HCT116 (cell line): Measurements from ENCODE around the gene BRI3BP. TPM values are rescaled to one million over a fixed set of nuclear protein-coding genes. Genes with fewer than 3 reads are reported as not detected.

Source experiments
- ATAC-seq: fragments of 200-7000 bp; cut with Tn5 transposase; 2 replicates; pipeline ENCODE4 v1.9.1; 2020; ENCODE audit warnings: mild to moderate bottlenecking, moderate library complexity
- BruUV-seq: library from RNA; stranded (reverse); fragments of 400-500 nt; replicated peaks from 2 replicates; lab custom pipeline; 2021; lab: Mats Ljungman, UMichigan
- CTCF ChIA-PET: fragments of 300-600 bp; sonication (Branson Sonifier 250); formaldehyde crosslinking; loops from one replicate; lab custom pipeline; 2021; ENCODE audit warnings: antibody characterized with exemption; lab: Charles Lee
- POLR2A ChIA-PET: fragments of 300-600, 350-600 bp; sonication (Branson Sonifier 250); formaldehyde crosslinking; loops from one replicate; lab custom pipeline; 2021; ENCODE audit warnings: antibody characterized with exemption; lab: Charles Lee
- RAD21 ChIA-PET, 2 experiments: fragments of 300-600 bp; sonication (Branson Sonifier 250); formaldehyde crosslinking; loops; one replicate each; lab custom pipeline; 2023; ENCODE audit warnings: low total read pairs in 2 of 2; ENCODE audit not compliant: uncharacterized antibody in 2 of 2, unreplicated experiment in 2 of 2, low non-redundant PET in 1 of 2; lab: Charles Lee
- DNase-seq: peaks from one replicate; pipeline ENCODE4 v3.0.0-alpha.2; 2010; ENCODE audit warnings: low read depth, low spot score
- H2AFZ ChIP-seq: fragments of 200-600 bp; shearing (Covaris generic), sonication (generic); 2 replicates; pipeline ENCODE4 v1.6.1; 2017; ENCODE audit warnings: low read depth, mixed run types, mixed read lengths, antibody characterized with exemption, low read length; ENCODE audit not compliant: poor library complexity, severe bottlenecking
- H3K27ac ChIP-seq: 2 replicates; pipeline ENCODE4 v1.5.1; 2012; ENCODE audit warnings: low read depth, low read length
- H3K27me3 ChIP-seq: fragments of 200-600 bp; sonication (generic); 2 replicates; pipeline ENCODE4 v1.6.1; 2016; ENCODE audit warnings: mixed run types, low read length, mixed read lengths; ENCODE audit not compliant: insufficient read depth
- H3K36me3 ChIP-seq, 2 experiments: fragments of 200-500 bp in 1 of 2; fragments of 200-600 bp in 1 of 2; sonication (Bioruptor generic) in 1 of 2; sonication (generic) in 1 of 2; 2 replicates each; pipeline versions ENCODE4 v1.5.1 to v1.6.1; 2014 to 2016; ENCODE audit warnings: low read length in 2 of 2, inconsistent platforms in 1 of 2, mixed read lengths in 1 of 2, mixed run types in 1 of 2; ENCODE audit not compliant: insufficient read depth in 2 of 2, control insufficient read depth in 1 of 2
- H3K4me1 ChIP-seq, 2 experiments: fragments of 200-600 bp in 1 of 2; sonication (generic) in 1 of 2; 2 replicates each; pipeline versions ENCODE4 v1.5.1 to v1.6.1; 2012 to 2017; ENCODE audit warnings: low read length in 2 of 2, inconsistent platforms in 1 of 2, mild to moderate bottlenecking in 1 of 2, mixed read lengths in 1 of 2, mixed run types in 1 of 2, moderate library complexity in 1 of 2; ENCODE audit not compliant: insufficient read depth in 2 of 2, control insufficient read depth in 1 of 2
- H3K4me2 ChIP-seq: fragments of 200-600 bp; sonication (generic); 2 replicates; pipeline ENCODE4 v1.6.1; 2017; ENCODE audit warnings: mixed run types, low read length, mixed read lengths
- H3K4me3 ChIP-seq, 2 experiments: fragments of 200-600 bp in 1 of 2; sonication (generic) in 1 of 2; replicated peaks in 1 of 2; 2 replicates each; pipeline ENCODE4 v1.5.1; 2011 to 2016; ENCODE audit warnings: low read length in 2 of 2, control low read depth in 1 of 2, low read depth in 1 of 2, mild to moderate bottlenecking in 1 of 2, mixed read lengths in 1 of 2, mixed run types in 1 of 2
- H3K79me2 ChIP-seq: fragments of 200-600 bp; sonication (generic); 2 replicates; pipeline ENCODE4 v1.6.1; 2017; ENCODE audit warnings: mild to moderate bottlenecking, mixed run types, low read length, moderate library complexity, mixed read lengths; ENCODE audit not compliant: insufficient read depth
- H3K9ac ChIP-seq: fragments of 200-600 bp; sonication (generic); 2 replicates; pipeline ENCODE4 v1.6.1; 2016; ENCODE audit warnings: low read length, mixed read lengths
- H3K9me2 ChIP-seq: fragments of 200-600 bp; sonication (generic), shearing (Covaris generic); 2 replicates; pipeline ENCODE4 v1.6.1; 2017; ENCODE audit warnings: mixed run types, mild to moderate bottlenecking, moderate library complexity; ENCODE audit not compliant: insufficient read depth
- H3K9me3 ChIP-seq, 2 experiments: fragments of 200-500 bp in 1 of 2; fragments of 200-600 bp in 1 of 2; sonication (Bioruptor generic) in 1 of 2; sonication (generic) in 1 of 2; 2 replicates each; pipeline ENCODE4 v1.6.1; 2014 to 2017; ENCODE audit warnings: low read length in 2 of 2, mixed read lengths in 2 of 2, inconsistent platforms in 1 of 2, low read depth in 1 of 2, mild to moderate bottlenecking in 1 of 2, mixed run types in 1 of 2, moderate library complexity in 1 of 2; ENCODE audit not compliant: control insufficient read depth in 1 of 2, insufficient read depth in 1 of 2
- H4K20me1 ChIP-seq: fragments of 200-600 bp; sonication (generic), shearing (Covaris generic); 2 replicates; pipeline ENCODE4 v1.6.1; 2017; ENCODE audit warnings: mixed run types, mild to moderate bottlenecking, moderate library complexity; ENCODE audit not compliant: insufficient read depth
- CBX3 ChIP-seq: IDR thresholded peaks from 2 replicates; pipeline ENCODE4 v1.6.1; 2012; ENCODE audit warnings: low read depth
- CEBPB ChIP-seq: IDR thresholded peaks from 2 replicates; pipeline ENCODE4 v1.6.1; 2012; ENCODE audit warnings: low read depth
- FOSL1 ChIP-seq: IDR thresholded peaks from 2 replicates; pipeline ENCODE4 v1.6.1; 2012; ENCODE audit warnings: low read depth
- POLR2AphosphoS5 ChIP-seq: IDR thresholded peaks from 2 replicates; pipeline ENCODE4 v1.6.1; 2011; ENCODE audit warnings: mild to moderate bottlenecking, low read depth, low read length, moderate library complexity
- SIN3A ChIP-seq: IDR thresholded peaks from 2 replicates; pipeline ENCODE4 v1.6.1; 2012; ENCODE audit warnings: low read depth
- SP1 ChIP-seq: IDR thresholded peaks from 2 replicates; pipeline ENCODE4 v1.6.1; 2012; ENCODE audit warnings: low read depth
- YY1 ChIP-seq: IDR thresholded peaks from 2 replicates; pipeline ENCODE4 v1.6.1; 2011; ENCODE audit warnings: low read length, low read depth, moderate library complexity, mild to moderate bottlenecking; ENCODE audit not compliant: insufficient replicate concordance; ENCODE audit errors: extremely low read depth
- intact Hi-C: fragments of 100-400 bp; cut with micrococcal nuclease; formaldehyde crosslinking; loops from 2 replicates; pipeline ENCODE4 v1.10.0; 2022
- total RNA-seq: library from RNA; stranded (reverse); gene quantifications from one replicate; pipeline ENCODE4 v1.2.1, GENCODE V29; 2021; ENCODE audit not compliant: unreplicated experiment
- TF ChIP-seq, protein P1 (sequence below): IDR thresholded peaks from 2 replicates; pipeline ENCODE4 v1.6.1; 2011; ENCODE audit warnings: mild to moderate bottlenecking, low read length, moderate library complexity; ENCODE audit not compliant: insufficient replicate concordance; ENCODE audit errors: extremely low read depth
- TF ChIP-seq, protein P2 (sequence below): IDR thresholded peaks from 2 replicates; pipeline ENCODE4 v1.6.1; 2012

Gene BRI3BP
- total RNA-seq, 1 experiment from 2014 or later, result 40.1 TPM

DNA sequence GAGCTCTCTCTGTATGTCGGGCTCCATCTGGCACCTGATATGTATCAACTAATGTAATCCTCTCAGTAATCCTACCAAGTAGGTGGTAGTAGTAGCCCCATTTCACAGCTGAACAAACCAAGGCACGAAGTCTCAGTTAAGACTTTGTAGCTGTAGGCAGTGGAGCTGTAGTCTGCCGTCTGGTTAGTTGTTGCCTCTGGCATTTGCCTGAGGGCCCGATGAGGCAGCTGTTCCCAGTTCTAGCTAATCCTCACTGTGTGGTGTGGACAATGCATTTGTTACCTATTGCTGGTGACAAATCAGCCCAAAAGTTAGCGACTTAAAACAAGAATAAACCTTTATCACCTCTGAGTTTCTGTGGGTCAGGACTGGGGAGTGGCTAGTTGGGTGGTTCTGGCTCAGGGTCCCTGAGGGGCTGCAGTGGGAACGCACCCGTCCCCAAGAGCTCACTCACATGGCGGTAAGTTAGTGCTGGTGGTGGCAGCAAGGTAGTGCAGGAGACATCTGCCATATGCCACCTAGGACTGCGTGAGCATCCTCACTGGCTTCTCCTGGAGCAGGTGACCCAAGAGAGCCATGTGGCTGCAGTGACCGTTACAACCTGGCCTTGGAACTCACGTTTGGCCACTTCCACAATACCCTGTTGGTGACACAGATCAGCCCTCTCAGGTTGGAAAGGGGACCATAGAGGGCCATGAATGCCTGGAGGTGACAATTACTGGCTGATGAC lies 77.4 kb downstream of the BRI3BP start (continued):
- no peak for TF ChIP-seq SIN3A
- TF ChIP-seq, all 23 proteins: peak for 0

DNA sequence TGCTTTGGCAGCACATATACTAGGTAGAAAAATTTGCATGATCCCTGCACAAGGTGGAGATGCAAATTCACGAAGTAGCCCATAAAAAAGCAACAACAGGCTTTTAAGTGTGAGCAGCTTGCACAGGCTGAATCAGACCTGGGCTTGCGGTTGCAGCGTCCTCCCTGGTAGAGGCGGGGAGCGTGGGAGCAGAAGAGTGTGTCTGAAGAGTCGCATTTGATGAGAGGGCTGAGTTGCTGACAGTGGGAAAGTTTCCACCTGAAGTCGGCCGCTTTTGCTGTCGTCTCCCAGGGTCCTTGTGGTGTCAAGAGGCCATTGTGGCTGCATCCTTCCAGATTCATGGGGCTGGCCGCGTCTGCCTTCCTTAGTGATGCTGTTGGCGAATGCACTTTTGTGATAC lies 78.0 kb downstream of the BRI3BP start:
- ATAC-seq, result no peak
- Histone ChIP-seq H3K36me3 (peaks cover 3 to 4% of the 10 kb centered on the region in 2 experiments; a peak in 2 of 4 replicates), H3K27ac (no peak overlapping the region), H3K4me3 (no peak overlapping the region), H3K4me2 (no peak overlapping the region), H4K20me1 (no peaks in the 10 kb centered on the region), H3K9me3 (no peaks in the 10 kb centered on the region), H3K9ac (no peak overlapping the region), H3K4me1 (no peaks in the 10 kb centered on the region)
- intact Hi-C loops, result no loop called here
- no TSS peak for BruUV-seq
- ChIA-PET POLR2A (no interaction called here), CTCF (no interaction called here)
- TF ChIP-seq, protein P1, sequence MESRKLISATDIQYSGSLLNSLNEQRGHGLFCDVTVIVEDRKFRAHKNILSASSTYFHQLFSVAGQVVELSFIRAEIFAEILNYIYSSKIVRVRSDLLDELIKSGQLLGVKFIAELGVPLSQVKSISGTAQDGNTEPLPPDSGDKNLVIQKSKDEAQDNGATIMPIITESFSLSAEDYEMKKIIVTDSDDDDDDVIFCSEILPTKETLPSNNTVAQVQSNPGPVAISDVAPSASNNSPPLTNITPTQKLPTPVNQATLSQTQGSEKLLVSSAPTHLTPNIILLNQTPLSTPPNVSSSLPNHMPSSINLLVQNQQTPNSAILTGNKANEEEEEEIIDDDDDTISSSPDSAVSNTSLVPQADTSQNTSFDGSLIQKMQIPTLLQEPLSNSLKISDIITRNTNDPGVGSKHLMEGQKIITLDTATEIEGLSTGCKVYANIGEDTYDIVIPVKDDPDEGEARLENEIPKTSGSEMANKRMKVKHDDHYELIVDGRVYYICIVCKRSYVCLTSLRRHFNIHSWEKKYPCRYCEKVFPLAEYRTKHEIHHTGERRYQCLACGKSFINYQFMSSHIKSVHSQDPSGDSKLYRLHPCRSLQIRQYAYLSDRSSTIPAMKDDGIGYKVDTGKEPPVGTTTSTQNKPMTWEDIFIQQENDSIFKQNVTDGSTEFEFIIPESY, result no peak
- TF ChIP-seq, protein P2, sequence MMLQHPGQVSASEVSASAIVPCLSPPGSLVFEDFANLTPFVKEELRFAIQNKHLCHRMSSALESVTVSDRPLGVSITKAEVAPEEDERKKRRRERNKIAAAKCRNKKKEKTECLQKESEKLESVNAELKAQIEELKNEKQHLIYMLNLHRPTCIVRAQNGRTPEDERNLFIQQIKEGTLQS, result no peak
- TF ChIP-seq YY1 (no peak), SP1 (no peak), CEBPB (no peak), FOSL1 (no peak), CBX3 (no peak), POLR2AphosphoS5 (no peak)
- TF ChIP-seq, all 23 proteins: peak for 0
- no peak overlapping the region for H2AFZ ChIP-seq
- no peaks in the 10 kb centered on the region for H3K9me2 ChIP-seq
- H3K79me2 ChIP-seq, result peaks cover 9% of the 10 kb centered on the region; the same call in 1 of the 2 replicates
- H3K27me3 ChIP-seq, result no peaks in the 10 kb centered on the region
- RAD21 ChIA-PET, result no interaction called here
- no peak for DNase-seq
